GM23338 (cell line): ENCODE measurements around the gene ZNF485. TPM values are rescaled to one million over a fixed set of nuclear protein-coding genes. Genes with fewer than 3 reads are reported as not detected.

ENCODE experiments used
- ATAC-seq: fragments of 200-7000 bp; cut with Tn5 transposase; 3 replicates; pipeline ENCODE4 v1.9.1; 2020
- DNase-seq: peaks from one replicate; pipeline ENCODE4 v3.0.0-alpha.2; 2015; ENCODE audit warnings: low spot score
- H2AFZ ChIP-seq: fragments of 200-600 bp; sonication (generic); 2 replicates; pipeline ENCODE4 v1.8.0; 2016; ENCODE audit warnings: antibody characterized with exemption, mild to moderate bottlenecking, moderate library complexity
- H3F3A ChIP-seq: fragments of 200-600 bp; sonication (generic); replicated peaks from 2 replicates; pipeline ENCODE4 v1.8.0; 2017; ENCODE audit warnings: antibody characterized with exemption, mixed run types, low read depth
- H3K27ac ChIP-seq: fragments of 200-600 bp; sonication (generic); 2 replicates; pipeline ENCODE4 v1.6.1; 2016; ENCODE audit warnings: low read depth
- H3K27me3 ChIP-seq: fragments of 200-600 bp; sonication (generic); 2 replicates; pipeline ENCODE4 v1.8.0; 2016; ENCODE audit warnings: mild to moderate bottlenecking, mixed run types, moderate library complexity; ENCODE audit not compliant: insufficient read depth
- H3K36me3 ChIP-seq: fragments of 200-600 bp; sonication (generic); 2 replicates; pipeline ENCODE4 v1.8.0; 2016; ENCODE audit warnings: mild to moderate bottlenecking; ENCODE audit not compliant: insufficient read depth
- H3K4me1 ChIP-seq: fragments of 200-600 bp; sonication (generic); 2 replicates; pipeline ENCODE4 v1.8.0; 2016; ENCODE audit warnings: mild to moderate bottlenecking, moderate library complexity; ENCODE audit not compliant: insufficient read depth
- H3K4me2 ChIP-seq: fragments of 200-600 bp; sonication (generic); 2 replicates; pipeline ENCODE4 v1.7.1; 2017; ENCODE audit warnings: mixed run types
- H3K4me3 ChIP-seq: fragments of 200-600 bp; sonication (generic); 2 replicates; pipeline ENCODE4 v1.6.1; 2016; ENCODE audit warnings: mixed run types
- H3K79me2 ChIP-seq: fragments of 200-600 bp; sonication (generic); replicated peaks from 2 replicates; pipeline ENCODE4 v1.8.0; 2017; ENCODE audit warnings: mild to moderate bottlenecking; ENCODE audit not compliant: insufficient read depth
- H3K9me2 ChIP-seq: fragments of 200-600 bp; sonication (generic); 2 replicates; pipeline ENCODE4 v1.8.0; 2017; ENCODE audit not compliant: insufficient read depth
- H4K20me1 ChIP-seq: fragments of 200-600 bp; sonication (generic); replicated peaks from 2 replicates; pipeline ENCODE4 v1.8.0; 2017; ENCODE audit warnings: mild to moderate bottlenecking; ENCODE audit not compliant: insufficient read depth
- H3K27ac Mint-ChIP-seq: 2 replicates; pipeline ENCODE4 v1.8.0; 2020; ENCODE audit warnings: inconsistent platforms, mild to moderate bottlenecking, moderate library complexity, mixed read lengths
- H3K27me3 Mint-ChIP-seq: 3 replicates; pipeline ENCODE4 v1.8.0; 2022; ENCODE audit warnings: low read depth, mild to moderate bottlenecking, moderate library complexity, mixed read lengths, inconsistent platforms; ENCODE audit not compliant: insufficient read depth, poor library complexity
- H3K36me3 Mint-ChIP-seq: 3 replicates; pipeline ENCODE4 v1.8.0; 2021; ENCODE audit warnings: low read depth, mild to moderate bottlenecking, inconsistent platforms, moderate library complexity, mixed read lengths
- H3K4me1 Mint-ChIP-seq: 3 replicates; pipeline ENCODE4 v1.8.0; 2020; ENCODE audit warnings: mild to moderate bottlenecking, inconsistent platforms, mixed read lengths
- H3K4me3 Mint-ChIP-seq: 3 replicates; pipeline ENCODE4 v1.8.0; 2021; ENCODE audit warnings: moderate library complexity, mild to moderate bottlenecking, inconsistent platforms, mixed read lengths
- H3K9me3 Mint-ChIP-seq: 3 replicates; pipeline ENCODE4 v1.8.0; 2020; ENCODE audit warnings: moderate library complexity, mild to moderate bottlenecking, inconsistent platforms, mixed read lengths
- CREB1 ChIP-seq: fragments of 250-450 bp; sonication (Bioruptor Pico); IDR thresholded peaks from 2 replicates; pipeline ENCODE4 v1.5.0; 2020; ENCODE audit warnings: low read depth, mild to moderate bottlenecking, moderate library complexity
- CTCF ChIP-seq, 2 experiments: fragments of 200-600 bp in 1 of 2; sonication (generic) in 1 of 2; conservative IDR thresholded peaks; 2 replicates each; pipeline versions ENCODE4 v1.5.1 to v1.6.1; 2016 to 2017; ENCODE audit warnings: antibody characterized with exemption in 2 of 2, low read depth in 2 of 2, mild to moderate bottlenecking in 2 of 2, moderate library complexity in 1 of 2
- ETS1 ChIP-seq: IDR thresholded peaks from 2 replicates; pipeline ENCODE4 v1.6.1; 2016; ENCODE audit warnings: antibody characterized with exemption
- EZH2 ChIP-seq: fragments of 200-600 bp; sonication (generic); IDR thresholded peaks from one replicate; pipeline ENCODE4 v1.8.0; 2017; ENCODE audit warnings: antibody characterized with exemption, mild to moderate bottlenecking, low read depth; ENCODE audit not compliant: unreplicated experiment
- EZH2phosphoT487 ChIP-seq: fragments of 200-600 bp; sonication (generic); IDR thresholded peaks from one replicate; pipeline ENCODE4 v1.8.1; 2018; ENCODE audit warnings: antibody characterized with exemption; ENCODE audit not compliant: unreplicated experiment
- JUNB ChIP-seq: IDR thresholded peaks from one replicate; pipeline ENCODE4 v1.6.1; 2016; ENCODE audit warnings: antibody characterized with exemption; ENCODE audit not compliant: unreplicated experiment
- POLR2AphosphoS5 ChIP-seq: IDR thresholded peaks from 2 replicates; pipeline ENCODE4 v1.6.1; 2016; ENCODE audit warnings: antibody characterized with exemption, low read depth
- STAT1 ChIP-seq: IDR thresholded peaks from one replicate; pipeline ENCODE4 v1.6.1; 2016; ENCODE audit warnings: antibody characterized with exemption; ENCODE audit not compliant: unreplicated experiment
- ZNF114 ChIP-seq: fragments of 250-450 bp; sonication (Bioruptor Pico); IDR thresholded peaks from 2 replicates; pipeline ENCODE4 v1.5.0; 2020; ENCODE audit warnings: mild to moderate bottlenecking, moderate library complexity
- ZNF331 ChIP-seq: fragments of 250-450 bp; sonication (Bioruptor Pico); IDR thresholded peaks from 2 replicates; pipeline ENCODE4 v1.5.0; 2020; ENCODE audit warnings: low read depth, mild to moderate bottlenecking, moderate library complexity
- ZNF462 ChIP-seq: fragments of 250-450 bp; sonication (Bioruptor Pico); IDR thresholded peaks from 2 replicates; pipeline ENCODE4 v1.5.0; 2020; ENCODE audit warnings: mild to moderate bottlenecking, moderate library complexity
- polyA plus RNA-seq: library from polyadenylated mRNA; unstranded; fragments of >200 nt; fragmentation: Nextera tagmentation; extraction: Ambion mirVana; gene quantifications from 2 replicates; pipeline ENCODE4 v1.2.1, GENCODE V29; 2016
- total RNA-seq: library from RNA; depleted of rRNA; stranded (reverse); fragments of >200 nt; shearing (Covaris generic); gene quantifications from 2 replicates; pipeline ENCODE4 v1.2.3, GENCODE V29; 2014

The ZNF485 gene
- total and polyA plus RNA-seq, 2 experiments from 2014 or later: 5.7 to 7.8 TPM

GRCh38 chr10:43557214-43557613 is 49.0 kb upstream of the ZNF485 start (continued):
- TF ChIP-seq CTCF (conservative IDR thresholded peaks at IDR 0.05; ENCODE audit: low read depth in 2 of 2) (no peak), ZNF114 (CRISPR knock-in tag) (no peak), JUNB (no peak), EZH2phosphoT487 (no peak), ETS1 (no peak), EZH2 (no peak), ZNF331 (CRISPR knock-in tag) (no peak), CREB1 (CRISPR knock-in tag) (no peak)

GRCh38 chr10:43569681-43570080 is 36.6 kb upstream of the ZNF485 start:
- peaks cover 34% of the 10 kb centered on the region for H3K36me3 ChIP-seq
- H3K27ac Mint-ChIP-seq: no peak overlapping the region
- no peak for ATAC-seq
- H3K4me2 ChIP-seq: no peak overlapping the region
- H3K4me1 ChIP-seq: peaks cover 14% of the 10 kb centered on the region
- no peak overlapping the region for H2AFZ ChIP-seq
- peaks cover under 1% of the 10 kb centered on the region for H3K9me2 ChIP-seq
- H3K79me2 ChIP-seq: peaks cover 56% of the 10 kb centered on the region
- H3K9me3 Mint-ChIP-seq: peaks cover 6% of the 10 kb centered on the region
- H3K4me3 Mint-ChIP-seq: no peak overlapping the region
- peaks cover 17% of the 10 kb centered on the region for H3K4me1 Mint-ChIP-seq
- TF ChIP-seq ZNF114 (CRISPR knock-in tag) (no peak), POLR2AphosphoS5 (no peak), STAT1 (no peak), JUNB (no peak), EZH2 (no peak), EZH2phosphoT487 (no peak)
- peaks cover 8% of the 10 kb centered on the region for H3K27me3 ChIP-seq
- peaks cover 57% of the 10 kb centered on the region for H3K36me3 Mint-ChIP-seq
- peaks cover 15% of the 10 kb centered on the region for H4K20me1 ChIP-seq
- no peak for DNase-seq
- H3K27ac ChIP-seq: no peak overlapping the region
- H3F3A ChIP-seq: no peaks in the 10 kb centered on the region
- no peak overlapping the region for H3K4me3 ChIP-seq
- peaks cover 12% of the 10 kb centered on the region for H3K27me3 Mint-ChIP-seq

- H3F3A ChIP-seq: no peaks in the 10 kb centered on the region
- Mint-ChIP-seq H3K27ac (no peak overlapping the region), H3K27me3 (peaks cover 24% of the 10 kb centered on the region), H3K4me3 (no peak overlapping the region), H3K4me1 (peaks cover 17% of the 10 kb centered on the region), H3K9me3 (peaks cover 19% of the 10 kb centered on the region), H3K36me3 (peaks cover 53% of the 10 kb centered on the region)
- H3K27ac ChIP-seq: no peak overlapping the region
- no peak overlapping the region for H3K4me3 ChIP-seq
- H3K4me1 ChIP-seq: peaks cover 14% of the 10 kb centered on the region
- H3K4me2 ChIP-seq: no peak overlapping the region
- DNase-seq (no peak), ATAC-seq (no peak)
- peaks cover 56% of the 10 kb centered on the region for H3K79me2 ChIP-seq
- peaks cover 19% of the 10 kb centered on the region for H3K27me3 ChIP-seq
- H3K36me3 ChIP-seq: peaks cover 25% of the 10 kb centered on the region
- H4K20me1 ChIP-seq: peaks cover 15% of the 10 kb centered on the region
- H3K9me2 ChIP-seq: peaks cover 7% of the 10 kb centered on the region
- no peak overlapping the region for H2AFZ ChIP-seq
- TF ChIP-seq STAT1 (no peak), ZNF331 (CRISPR knock-in tag) (no peak), CREB1 (CRISPR knock-in tag) (no peak), ZNF114 (CRISPR knock-in tag) (no peak), ZNF462 (no peak), EZH2 (no peak)
These were observed 35.3 kb upstream of the ZNF485 start for GRCh38 chr10:43570971-43571370.
